GM12878 (cell line): Measurements from ENCODE around the gene RHNO1. TPM values are rescaled to one million over a fixed set of nuclear protein-coding genes. Genes with fewer than 3 reads are reported as not detected.

Source experiments
- ASH2L ChIP-seq: fragments of 300-600, 200-600 bp; sonication (generic); IDR thresholded peaks from 2 replicates; pipeline ENCODE4 v1.6.1; 2017; ENCODE audit warnings: low read depth, mild to moderate bottlenecking, borderline replicate concordance
- CBFB ChIP-seq: IDR thresholded peaks from 2 replicates; pipeline ENCODE4 v1.6.1; 2016; ENCODE audit warnings: antibody characterized with exemption, low read depth
- CBX3 ChIP-seq: fragments of 200-600 bp; sonication (generic); IDR thresholded peaks from 2 replicates; pipeline ENCODE4 v1.6.1; 2016; ENCODE audit warnings: low read depth, borderline replicate concordance
- HCFC1 ChIP-seq: fragments of 150-350 bp; IDR thresholded peaks from 2 replicates; pipeline ENCODE4 v1.6.1; 2014; ENCODE audit warnings: low read length
- IKZF1 ChIP-seq: fragments of 450-650 bp; conservative IDR thresholded peaks from 2 replicates; pipeline ENCODE4 v1.6.1; 2017; ENCODE audit warnings: antibody characterized with exemption, mild to moderate bottlenecking
- IKZF2 ChIP-seq, 2 experiments: fragments of 450-650 bp; IDR thresholded peaks; 2 replicates each; pipeline ENCODE4 v1.6.1; 2017; ENCODE audit warnings: mild to moderate bottlenecking in 2 of 2, moderate library complexity in 2 of 2
- MEF2A ChIP-seq: IDR thresholded peaks from 2 replicates; pipeline ENCODE4 v1.6.1; 2011; ENCODE audit warnings: low read depth, mild to moderate bottlenecking, low read length, moderate library complexity; ENCODE audit not compliant: insufficient read depth
- NFXL1 ChIP-seq: fragments of 450-650 bp; IDR thresholded peaks from 2 replicates; pipeline ENCODE4 v1.6.1; 2017; ENCODE audit warnings: antibody characterized with exemption, mild to moderate bottlenecking, borderline replicate concordance
- NR2F1 ChIP-seq: fragments of 450-650 bp; conservative IDR thresholded peaks from 2 replicates; pipeline ENCODE4 v1.6.1; 2017; ENCODE audit warnings: mild to moderate bottlenecking
- RAD21 ChIP-seq: IDR thresholded peaks from 2 replicates; pipeline ENCODE4 v1.6.1; 2011; ENCODE audit warnings: mild to moderate bottlenecking, low read depth, low read length, moderate library complexity; ENCODE audit not compliant: insufficient read depth
- RB1 ChIP-seq: fragments of 450-650 bp; formaldehyde crosslinking; IDR thresholded peaks from 2 replicates; pipeline ENCODE4 v1.6.1; 2017; ENCODE audit warnings: mild to moderate bottlenecking, borderline replicate concordance
- polyA plus RNA-seq, 11 experiments: library from polyadenylated mRNA; depleted of rRNA in 4 of 11; unstranded in 6 of 11; stranded (reverse) in 5 of 11; fragments of >200 nt; fragmentation: Nextera tagmentation in 4 of 11; fragmentation: Illumina TruSeq in 1 of 11; extraction: Ambion mirVana in 4 of 11; extraction: Trizol in 1 of 11; gene quantifications; 1 replicate in 1 of 11; 2 replicates in 10 of 11; pipeline versions ENCODE4 v1.2.1 to v1.2.3, GENCODE V29; 2011 to 2016; ENCODE audit warnings: inconsistent platforms in 2 of 11, missing spikeins in 2 of 11, low read depth in 1 of 11
- total RNA-seq, 4 experiments: library from RNA; depleted of rRNA in 3 of 4; stranded (reverse); fragments of >200 nt in 3 of 4; fragmentation: Illumina TruSeq in 1 of 4; extraction: Trizol in 1 of 4; gene quantifications; 2 replicates each; pipeline versions ENCODE4 v1.2.1 to v1.2.3, GENCODE V29; 2013 to 2021
- TF ChIP-seq, protein P1 (sequence below): fragments of 450-650 bp; IDR thresholded peaks from 2 replicates; pipeline ENCODE4 v1.6.1; 2016; ENCODE audit warnings: mild to moderate bottlenecking
- TF ChIP-seq, protein P2 (sequence below): IDR thresholded peaks from 2 replicates; pipeline ENCODE4 v1.6.1; 2012; ENCODE audit warnings: low read depth, low read length, improper control_type of control experiment
- TF ChIP-seq, protein P3 (sequence below): IDR thresholded peaks from 2 replicates; pipeline ENCODE4 v1.6.1; 2011; ENCODE audit warnings: low read depth, low read length, improper control_type of control experiment, borderline replicate concordance
- TF ChIP-seq, protein P4 (sequence below): IDR thresholded peaks from 2 replicates; pipeline ENCODE4 v1.6.1; 2012; ENCODE audit warnings: low read depth, low read length, improper control_type of control experiment
- TF ChIP-seq, protein P5 (sequence below): fragments of 450-650 bp; IDR thresholded peaks from 2 replicates; pipeline ENCODE4 v1.6.1; 2017; ENCODE audit warnings: mild to moderate bottlenecking, moderate library complexity

The RHNO1 gene
- total and polyA plus RNA-seq, 10 of the 15 experiments (the other 5 are each of a cell fraction or from before 2014, with no cell fraction given): 27.9 to 91.6 (median 49.3) TPM

DNA sequence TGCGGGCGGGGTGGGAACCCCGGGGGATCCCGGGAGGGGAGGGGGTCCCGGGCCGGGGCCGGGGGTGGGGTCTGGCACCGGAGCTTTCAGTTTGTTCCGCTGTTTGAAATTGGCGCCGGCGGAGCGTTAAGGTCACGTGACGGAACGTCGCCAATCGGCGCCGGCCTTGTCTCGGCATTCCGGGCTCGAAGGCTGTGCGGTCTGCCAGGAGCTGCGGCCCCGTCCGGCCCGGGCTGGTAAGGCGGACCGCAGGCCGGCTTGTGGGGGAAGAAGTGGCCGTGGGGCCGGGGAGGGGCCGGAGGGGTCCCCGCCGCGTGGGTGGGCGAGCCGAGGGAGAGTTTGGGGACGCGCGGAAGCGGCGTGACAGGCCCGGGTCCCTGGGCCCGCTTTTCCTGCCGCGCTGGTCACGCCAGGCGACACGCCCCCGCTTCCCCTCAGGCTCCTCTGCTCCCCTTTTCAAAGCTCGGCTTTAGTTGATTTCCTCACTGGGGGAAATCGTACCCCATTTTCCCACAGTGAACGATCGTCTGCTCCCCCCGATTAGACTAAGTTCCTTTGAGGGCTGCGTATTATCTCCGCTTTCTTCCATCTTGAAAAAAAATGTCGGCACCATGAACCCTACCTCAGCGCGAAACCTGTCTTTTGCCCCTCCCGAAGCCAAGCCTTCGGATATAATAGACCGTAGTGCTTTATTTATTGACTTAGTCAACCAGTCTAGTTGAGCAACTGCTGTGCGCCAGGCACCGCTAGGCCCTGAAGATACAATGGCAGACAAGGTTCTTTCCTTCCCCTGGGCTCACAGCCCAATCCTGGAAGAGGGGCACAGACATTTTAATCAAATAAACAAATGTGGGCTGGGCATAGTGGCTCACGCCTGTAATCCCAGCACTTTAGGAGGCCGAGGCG, at the start of gene RHNO1, which contains the start of gene FOXM1 (continued):
- TF ChIP-seq CBX3: no peak
- TF ChIP-seq IKZF1: peak; percentile 68
- TF ChIP-seq, protein P1, sequence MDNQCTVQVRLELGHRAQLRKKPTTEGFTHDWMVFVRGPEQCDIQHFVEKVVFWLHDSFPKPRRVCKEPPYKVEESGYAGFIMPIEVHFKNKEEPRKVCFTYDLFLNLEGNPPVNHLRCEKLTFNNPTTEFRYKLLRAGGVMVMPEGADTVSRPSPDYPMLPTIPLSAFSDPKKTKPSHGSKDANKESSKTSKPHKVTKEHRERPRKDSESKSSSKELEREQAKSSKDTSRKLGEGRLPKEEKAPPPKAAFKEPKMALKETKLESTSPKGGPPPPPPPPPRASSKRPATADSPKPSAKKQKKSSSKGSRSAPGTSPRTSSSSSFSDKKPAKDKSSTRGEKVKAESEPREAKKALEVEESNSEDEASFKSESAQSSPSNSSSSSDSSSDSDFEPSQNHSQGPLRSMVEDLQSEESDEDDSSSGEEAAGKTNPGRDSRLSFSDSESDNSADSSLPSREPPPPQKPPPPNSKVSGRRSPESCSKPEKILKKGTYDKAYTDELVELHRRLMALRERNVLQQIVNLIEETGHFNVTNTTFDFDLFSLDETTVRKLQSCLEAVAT: 0 out of 2 replicates have a peak, but pooled peaks have one; percentile 64
- TF ChIP-seq, protein P2, sequence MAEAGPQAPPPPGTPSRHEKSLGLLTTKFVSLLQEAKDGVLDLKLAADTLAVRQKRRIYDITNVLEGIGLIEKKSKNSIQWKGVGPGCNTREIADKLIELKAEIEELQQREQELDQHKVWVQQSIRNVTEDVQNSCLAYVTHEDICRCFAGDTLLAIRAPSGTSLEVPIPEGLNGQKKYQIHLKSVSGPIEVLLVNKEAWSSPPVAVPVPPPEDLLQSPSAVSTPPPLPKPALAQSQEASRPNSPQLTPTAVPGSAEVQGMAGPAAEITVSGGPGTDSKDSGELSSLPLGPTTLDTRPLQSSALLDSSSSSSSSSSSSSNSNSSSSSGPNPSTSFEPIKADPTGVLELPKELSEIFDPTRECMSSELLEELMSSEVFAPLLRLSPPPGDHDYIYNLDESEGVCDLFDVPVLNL: peak; percentile 97
- TF ChIP-seq, protein P3, sequence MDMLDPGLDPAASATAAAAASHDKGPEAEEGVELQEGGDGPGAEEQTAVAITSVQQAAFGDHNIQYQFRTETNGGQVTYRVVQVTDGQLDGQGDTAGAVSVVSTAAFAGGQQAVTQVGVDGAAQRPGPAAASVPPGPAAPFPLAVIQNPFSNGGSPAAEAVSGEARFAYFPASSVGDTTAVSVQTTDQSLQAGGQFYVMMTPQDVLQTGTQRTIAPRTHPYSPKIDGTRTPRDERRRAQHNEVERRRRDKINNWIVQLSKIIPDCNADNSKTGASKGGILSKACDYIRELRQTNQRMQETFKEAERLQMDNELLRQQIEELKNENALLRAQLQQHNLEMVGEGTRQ: peak; percentile 89
- TF ChIP-seq, protein P4, sequence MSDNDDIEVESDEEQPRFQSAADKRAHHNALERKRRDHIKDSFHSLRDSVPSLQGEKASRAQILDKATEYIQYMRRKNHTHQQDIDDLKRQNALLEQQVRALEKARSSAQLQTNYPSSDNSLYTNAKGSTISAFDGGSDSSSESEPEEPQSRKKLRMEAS: no peak; the same call in 1 of the 2 replicates
- TF ChIP-seq ASH2L: peak; percentile 88; the same call in 1 of the 2 replicates
- peak; percentile 23; the same call in 1 of the 2 replicates for TF ChIP-seq HCFC1
- TF ChIP-seq RB1: peak; percentile 64; the same call in 1 of the 2 replicates
- TF ChIP-seq IKZF2 (IDR thresholded peaks at IDR 0.05): peak; percentile 32 to 35; a peak in 2 of 4 replicates
- TF ChIP-seq RAD21: no peak
- 0 out of 2 replicates have a peak, but pooled peaks have one; percentile 23 for TF ChIP-seq CBFB
- TF ChIP-seq MEF2A: no peak
- TF ChIP-seq NFXL1: no peak
- TF ChIP-seq, protein P5, sequence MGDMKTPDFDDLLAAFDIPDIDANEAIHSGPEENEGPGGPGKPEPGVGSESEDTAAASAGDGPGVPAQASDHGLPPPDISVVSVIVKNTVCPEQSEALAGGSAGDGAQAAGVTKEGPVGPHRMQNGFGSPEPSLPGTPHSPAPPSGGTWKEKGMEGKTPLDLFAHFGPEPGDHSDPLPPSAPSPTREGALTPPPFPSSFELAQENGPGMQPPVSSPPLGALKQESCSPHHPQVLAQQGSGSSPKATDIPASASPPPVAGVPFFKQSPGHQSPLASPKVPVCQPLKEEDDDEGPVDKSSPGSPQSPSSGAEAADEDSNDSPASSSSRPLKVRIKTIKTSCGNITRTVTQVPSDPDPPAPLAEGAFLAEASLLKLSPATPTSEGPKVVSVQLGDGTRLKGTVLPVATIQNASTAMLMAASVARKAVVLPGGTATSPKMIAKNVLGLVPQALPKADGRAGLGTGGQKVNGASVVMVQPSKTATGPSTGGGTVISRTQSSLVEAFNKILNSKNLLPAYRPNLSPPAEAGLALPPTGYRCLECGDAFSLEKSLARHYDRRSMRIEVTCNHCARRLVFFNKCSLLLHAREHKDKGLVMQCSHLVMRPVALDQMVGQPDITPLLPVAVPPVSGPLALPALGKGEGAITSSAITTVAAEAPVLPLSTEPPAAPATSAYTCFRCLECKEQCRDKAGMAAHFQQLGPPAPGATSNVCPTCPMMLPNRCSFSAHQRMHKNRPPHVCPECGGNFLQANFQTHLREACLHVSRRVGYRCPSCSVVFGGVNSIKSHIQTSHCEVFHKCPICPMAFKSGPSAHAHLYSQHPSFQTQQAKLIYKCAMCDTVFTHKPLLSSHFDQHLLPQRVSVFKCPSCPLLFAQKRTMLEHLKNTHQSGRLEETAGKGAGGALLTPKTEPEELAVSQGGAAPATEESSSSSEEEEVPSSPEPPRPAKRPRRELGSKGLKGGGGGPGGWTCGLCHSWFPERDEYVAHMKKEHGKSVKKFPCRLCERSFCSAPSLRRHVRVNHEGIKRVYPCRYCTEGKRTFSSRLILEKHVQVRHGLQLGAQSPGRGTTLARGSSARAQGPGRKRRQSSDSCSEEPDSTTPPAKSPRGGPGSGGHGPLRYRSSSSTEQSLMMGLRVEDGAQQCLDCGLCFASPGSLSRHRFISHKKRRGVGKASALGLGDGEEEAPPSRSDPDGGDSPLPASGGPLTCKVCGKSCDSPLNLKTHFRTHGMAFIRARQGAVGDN: peak; percentile 28; the same call in 1 of the 2 replicates
- TF ChIP-seq NR2F1: 0 out of 2 replicates have a peak, but pooled peaks have one; percentile 41
